ENCODE measurements around the gene CLCNKB.
"Not testable (repeated sequence)": the region's sequence is repeated elsewhere in the genome, so short reads cannot be mapped to it uniquely, and the experiment has no call there.

Gene CLCNKB

GRCh38 chr1:16043521-16043920 is at the start of gene CLCNKB:
Gene CLCNKB, plus strand, starts transcription at chr1:16043782. Its CDS starts 711 bp downstream, at chr1:16044493.
- no peak for DNase-seq (ENCODE audit: low spot score)

- DNase-seq (ENCODE audit: low spot score): no peak
Observed at GRCh38 chr1:15994081-15994480, 49.5 kb upstream of the CLCNKB start.

GRCh38 chr1:15994590-15995351 is 48.8 kb upstream of the CLCNKB start:
- DNase-seq (ENCODE audit: low spot score): peak; percentile 64

GRCh38 chr1:15997076-15997585 is 46.5 kb upstream of the CLCNKB start:
- DNase-seq (ENCODE audit: low spot score): no peak

- DNase-seq (ENCODE audit: low spot score): no peak
Observed at GRCh38 chr1:15997637-15998280, 45.8 kb upstream of the CLCNKB start.

- DNase-seq (ENCODE audit: low spot score): no peak
Observed at GRCh38 chr1:15998929-15999328, 44.7 kb upstream of the CLCNKB start.

- not testable (repeated sequence) for DNase-seq (ENCODE audit: low spot score)
Observed at GRCh38 chr1:16001274-16001673, 42.3 kb upstream of the CLCNKB start.

GRCh38 chr1:16005597-16005996 is 38.0 kb upstream of the CLCNKB start:
- DNase-seq (ENCODE audit: low spot score): no peak

- DNase-seq (ENCODE audit: low spot score): no peak
Observed at GRCh38 chr1:16006010-16006409, 37.6 kb upstream of the CLCNKB start.

- DNase-seq (ENCODE audit: low spot score): no peak
Observed at GRCh38 chr1:16006552-16007485, 36.8 kb upstream of the CLCNKB start.

GRCh38 chr1:16007671-16008341 is 35.8 kb upstream of the CLCNKB start:
- no peak for DNase-seq (ENCODE audit: low spot score)

GRCh38 chr1:16009030-16009460 is 34.5 kb upstream of the CLCNKB start:
- DNase-seq (ENCODE audit: low spot score): peak; percentile 75

GRCh38 chr1:16009678-16010077 is 33.9 kb upstream of the CLCNKB start:
- no peak for DNase-seq (ENCODE audit: low spot score)

GRCh38 chr1:16010837-16011236 is 32.7 kb upstream of the CLCNKB start:
- DNase-seq (ENCODE audit: low spot score): no peak

- DNase-seq (ENCODE audit: low spot score): no peak
Observed at GRCh38 chr1:16011936-16012589, 31.5 kb upstream of the CLCNKB start.

- peak; percentile 26 for DNase-seq (ENCODE audit: low spot score)
Observed at GRCh38 chr1:16012590-16013219, 30.9 kb upstream of the CLCNKB start.

GRCh38 chr1:16013220-16013907 is 30.2 kb upstream of the CLCNKB start:
- DNase-seq (ENCODE audit: low spot score): peak; percentile 52

GRCh38 chr1:16013908-16014258 is 29.7 kb upstream of the CLCNKB start:
- DNase-seq (ENCODE audit: low spot score): no peak

GRCh38 chr1:16014509-16015482 is 28.8 kb upstream of the CLCNKB start:
- DNase-seq (ENCODE audit: low spot score): no peak

Data from kidney capillary endothelial cell (primary cell).